ENCODE measurements around the gene MORF4L1. TPM values are rescaled to one million over a fixed set of nuclear protein-coding genes. Genes with fewer than 3 reads are reported as not detected.

MORF4L1 gene
- total and polyA plus RNA-seq, 11 donors = 162 to 549 (median 328) TPM

- Histone ChIP-seq H3K9me3 (no peaks in the 10 kb centered on the region), H3K4me3 (peak overlapping the region in 9 of 12 donors; percentile 6 to 51 (median 35)), H3K36me3 (no peaks in the 10 kb centered on the region), H3K27me3 (peaks cover 0 to 3% (median 0%) of the 10 kb centered on the region in 9 donors), H3K4me1 (peaks cover 0 to 28% (median 2%) of the 10 kb centered on the region in 12 donors), H3K27ac (no peak overlapping the region)
- ATAC-seq (peak in 1 of 4 donors; percentile 12), DNase-seq (no peak)
- 83 to 95% (median 88%) methylated on average over 38 to 73 of the region's 73 CpGs for WGBS, 4 donors
- intact Hi-C loops (cut with DNase I) = no loop called here
- TF ChIP-seq, protein P1, sequence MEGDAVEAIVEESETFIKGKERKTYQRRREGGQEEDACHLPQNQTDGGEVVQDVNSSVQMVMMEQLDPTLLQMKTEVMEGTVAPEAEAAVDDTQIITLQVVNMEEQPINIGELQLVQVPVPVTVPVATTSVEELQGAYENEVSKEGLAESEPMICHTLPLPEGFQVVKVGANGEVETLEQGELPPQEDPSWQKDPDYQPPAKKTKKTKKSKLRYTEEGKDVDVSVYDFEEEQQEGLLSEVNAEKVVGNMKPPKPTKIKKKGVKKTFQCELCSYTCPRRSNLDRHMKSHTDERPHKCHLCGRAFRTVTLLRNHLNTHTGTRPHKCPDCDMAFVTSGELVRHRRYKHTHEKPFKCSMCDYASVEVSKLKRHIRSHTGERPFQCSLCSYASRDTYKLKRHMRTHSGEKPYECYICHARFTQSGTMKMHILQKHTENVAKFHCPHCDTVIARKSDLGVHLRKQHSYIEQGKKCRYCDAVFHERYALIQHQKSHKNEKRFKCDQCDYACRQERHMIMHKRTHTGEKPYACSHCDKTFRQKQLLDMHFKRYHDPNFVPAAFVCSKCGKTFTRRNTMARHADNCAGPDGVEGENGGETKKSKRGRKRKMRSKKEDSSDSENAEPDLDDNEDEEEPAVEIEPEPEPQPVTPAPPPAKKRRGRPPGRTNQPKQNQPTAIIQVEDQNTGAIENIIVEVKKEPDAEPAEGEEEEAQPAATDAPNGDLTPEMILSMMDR (IDR thresholded peaks at IDR 0.05) = no peak
- no peak for TF ChIP-seq POLR2A (IDR thresholded peaks at IDR 0.05)
Measured at GRCh38 chr15:78831229-78832207, 41.2 kb upstream of the MORF4L1 start.

GRCh38 chr15:78836333-78836732 lies 36.4 kb upstream of the MORF4L1 start:
- Histone ChIP-seq H3K4me3 (no peak overlapping the region), H3K27me3 (peaks cover 0 to 3% (median 0%) of the 10 kb centered on the region in 9 donors), H3K4me1 (peaks cover 0 to 13% (median 0%) of the 10 kb centered on the region in 12 donors), H3K9me3 (no peaks in the 10 kb centered on the region), H3K27ac (no peak overlapping the region), H3K36me3 (no peaks in the 10 kb centered on the region)
- intact Hi-C loops (cut with DNase I) = no loop called here
- TF ChIP-seq, protein P1 (IDR thresholded peaks at IDR 0.05) = no peak
- TF ChIP-seq POLR2A (IDR thresholded peaks at IDR 0.05) = no peak
- WGBS, 4 donors = 94 to 100% (median 100%) methylated on average over 1 of the region's 1 CpG
- DNase-seq = no peak
- no peak for ATAC-seq

- no peaks in the 10 kb centered on the region for H3K36me3 ChIP-seq
- no peak overlapping the region for H3K4me3 ChIP-seq
- no peak for DNase-seq
- no peak for TF ChIP-seq POLR2A (IDR thresholded peaks at IDR 0.05)
- TF ChIP-seq, protein P1 (IDR thresholded peaks at IDR 0.05) = no peak
- ATAC-seq = no peak
- no peak overlapping the region for H3K27ac ChIP-seq
- H3K4me1 ChIP-seq = peaks cover 0 to 10% (median 0%) of the 10 kb centered on the region in 12 donors
- intact Hi-C loops (cut with DNase I) = no loop called here
- H3K9me3 ChIP-seq = no peaks in the 10 kb centered on the region
- WGBS, 4 donors = 51 to 75% (median 71%) methylated on average over 2 of the region's 2 CpGs
- no peaks in the 10 kb centered on the region for H3K27me3 ChIP-seq
Measured at GRCh38 chr15:78837131-78837530, 35.6 kb upstream of the MORF4L1 start.

DNA sequence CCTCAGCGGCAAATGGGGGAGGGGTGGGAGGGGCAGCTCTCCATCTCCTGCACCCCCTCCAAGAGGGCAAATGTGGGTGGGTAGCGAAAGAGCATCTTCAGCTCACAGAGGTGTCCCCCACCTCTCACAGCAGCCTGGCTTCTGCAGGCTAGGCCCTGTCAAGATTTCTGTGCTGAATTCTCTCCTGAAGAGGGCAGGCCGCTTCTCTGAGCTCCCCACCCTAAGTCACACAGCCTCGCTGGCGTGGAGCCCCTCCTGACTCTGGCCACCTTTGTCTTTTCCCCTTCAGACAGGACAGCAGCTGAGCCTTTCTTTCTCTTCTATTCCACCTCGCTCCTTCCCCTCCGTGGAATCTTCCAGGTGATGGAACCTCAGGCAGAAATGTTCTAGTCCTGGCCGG lies 35.1 kb upstream of the MORF4L1 start:
- intact Hi-C loops (cut with DNase I) = no loop called here
- H3K27me3 ChIP-seq = no peaks in the 10 kb centered on the region
- peaks cover 0 to 6% (median 0%) of the 10 kb centered on the region in 12 donors for H3K4me1 ChIP-seq
- 83 to 95% (median 93%) methylated on average over 8 of the region's 8 CpGs for WGBS, 4 donors
- no peak overlapping the region for H3K4me3 ChIP-seq
- H3K36me3 ChIP-seq = no peaks in the 10 kb centered on the region
- TF ChIP-seq POLR2A (IDR thresholded peaks at IDR 0.05) = no peak
- TF ChIP-seq, protein P1 (IDR thresholded peaks at IDR 0.05) = no peak
- H3K9me3 ChIP-seq = no peaks in the 10 kb centered on the region
- no peak overlapping the region for H3K27ac ChIP-seq
- ATAC-seq (no peak), DNase-seq (no peak)

Measured in heart left ventricle (tissue), 16 donors.